NOMO-1 treated with dmso at 0.1 percent for 144 hours (cell line): ENCODE results near the gene PCDHGC5.

Experiments used
- DNase-seq: peaks from one replicate; lab custom pipeline; 2025; ENCODE audit not compliant: unreplicated experiment; lab: John Stamatoyannopoulos, UW

PCDHGC5 gene

GRCh38 chr5:141512390-141512910 lies 23.6 kb downstream of the PCDHGC5 start:
- DNase-seq: no peak

DNA sequence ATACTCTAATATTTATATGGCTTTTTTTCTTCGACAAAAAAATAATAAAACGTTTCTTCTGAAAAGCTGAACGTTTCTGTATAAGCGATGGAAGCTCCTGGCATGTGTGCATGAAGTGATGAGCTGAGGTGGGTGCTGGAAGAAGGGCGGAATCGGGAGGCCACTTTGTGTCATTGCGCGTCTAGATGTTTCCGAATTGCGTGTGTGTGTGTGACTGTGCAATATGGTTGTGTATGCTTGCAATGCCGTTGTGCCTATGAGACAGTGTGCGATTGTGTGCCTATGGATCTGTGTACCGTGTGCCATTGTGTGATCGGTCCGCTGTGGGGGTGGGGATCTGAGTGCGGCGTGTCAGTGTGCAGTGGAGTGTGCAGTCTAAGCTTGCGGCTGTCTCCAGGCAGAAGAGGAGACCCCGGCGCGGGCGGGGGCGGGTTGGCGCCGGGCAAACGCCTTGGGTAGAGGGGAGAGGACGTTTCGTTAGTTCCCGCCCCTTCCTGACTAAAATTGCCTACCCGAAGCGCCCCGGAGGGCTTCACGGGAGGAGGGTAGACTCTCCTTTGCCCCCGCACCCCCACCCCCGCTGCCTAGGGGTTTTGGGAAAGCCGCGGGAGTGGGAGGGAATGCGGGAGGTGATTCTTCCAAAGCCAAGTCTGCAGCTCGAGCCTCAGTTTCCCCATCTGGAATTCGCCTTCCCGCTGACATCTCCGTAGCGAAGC lies 24.2 kb downstream of the PCDHGC5 start:
- DNase-seq: no peak

- no peak for DNase-seq
These were observed 24.9 kb downstream of the PCDHGC5 start for GRCh38 chr5:141513627-141514329.

DNA sequence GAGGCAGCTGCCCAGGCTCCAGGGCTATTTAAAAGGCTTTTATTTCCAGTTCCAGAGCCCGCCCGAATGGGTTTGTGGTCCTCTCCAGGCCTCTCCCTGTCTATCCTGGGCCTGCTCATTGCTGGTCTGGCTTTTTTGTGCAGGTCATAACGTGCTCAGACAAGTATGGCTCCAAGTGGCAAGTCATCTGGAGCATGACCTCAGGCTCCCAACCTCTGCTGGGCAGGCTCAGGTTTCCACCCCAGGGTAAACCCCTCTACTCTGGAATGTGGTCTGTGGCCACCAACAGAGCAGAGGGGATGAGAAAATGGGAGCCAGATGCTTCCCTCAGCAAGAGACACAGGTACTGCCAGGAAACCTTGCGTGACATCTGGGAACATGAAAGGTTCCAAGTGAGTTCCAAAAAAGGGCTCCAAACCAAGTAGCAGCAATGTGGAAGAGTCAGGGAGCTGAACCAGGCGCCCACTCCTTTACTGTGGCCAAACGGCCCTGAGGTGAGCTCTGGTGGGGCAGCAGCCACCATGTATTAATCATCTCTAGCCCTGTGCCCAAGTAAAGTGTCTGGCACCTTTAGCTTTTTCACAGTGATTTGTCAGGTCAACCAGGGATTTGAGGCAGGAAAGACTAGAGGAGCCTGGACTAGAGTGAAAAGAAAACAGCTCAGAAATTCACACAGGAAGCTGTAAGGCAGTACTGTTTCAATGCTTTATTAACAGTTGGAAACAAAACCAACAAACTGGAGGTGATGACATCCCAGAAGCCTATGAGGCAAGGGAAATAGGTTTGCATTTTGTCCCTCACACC lies 25.7 kb downstream of the PCDHGC5 start:
- no peak for DNase-seq

GRCh38 chr5:141515141-141515540 lies 26.3 kb downstream of the PCDHGC5 start:
- DNase-seq: no peak

- no peak for DNase-seq
These were observed 27.2 kb downstream of the PCDHGC5 start for GRCh38 chr5:141515946-141516671.

DNA sequence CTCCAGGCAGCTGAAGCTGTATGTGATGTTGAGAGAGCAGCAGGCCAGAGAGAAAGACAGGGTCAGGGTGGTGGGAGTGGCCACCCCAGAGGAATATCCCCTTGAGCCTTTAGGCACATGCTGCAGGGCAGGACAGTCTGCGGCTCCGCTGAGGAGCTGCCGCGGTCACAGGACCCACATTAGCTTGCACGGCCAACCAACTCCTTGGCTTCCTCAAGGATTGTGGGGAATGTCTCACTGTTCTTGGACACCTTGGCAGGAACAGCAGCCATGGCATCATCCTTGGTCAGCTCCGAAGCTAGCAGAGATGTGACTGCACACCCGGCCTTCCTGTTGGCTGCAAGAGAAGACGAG lies 27.8 kb downstream of the PCDHGC5 start:
- no peak for DNase-seq

GRCh38 chr5:141517312-141517711 lies 28.4 kb downstream of the PCDHGC5 start:
- DNase-seq: no peak

- no peak for DNase-seq
These were observed 29.2 kb downstream of the PCDHGC5 start for GRCh38 chr5:141517880-141518617.

- DNase-seq: no peak
These were observed 29.7 kb downstream of the PCDHGC5 start for GRCh38 chr5:141518618-141519015.

GRCh38 chr5:141519605-141520565 lies 31.0 kb downstream of the PCDHGC5 start:
- DNase-seq: no peak

DNA sequence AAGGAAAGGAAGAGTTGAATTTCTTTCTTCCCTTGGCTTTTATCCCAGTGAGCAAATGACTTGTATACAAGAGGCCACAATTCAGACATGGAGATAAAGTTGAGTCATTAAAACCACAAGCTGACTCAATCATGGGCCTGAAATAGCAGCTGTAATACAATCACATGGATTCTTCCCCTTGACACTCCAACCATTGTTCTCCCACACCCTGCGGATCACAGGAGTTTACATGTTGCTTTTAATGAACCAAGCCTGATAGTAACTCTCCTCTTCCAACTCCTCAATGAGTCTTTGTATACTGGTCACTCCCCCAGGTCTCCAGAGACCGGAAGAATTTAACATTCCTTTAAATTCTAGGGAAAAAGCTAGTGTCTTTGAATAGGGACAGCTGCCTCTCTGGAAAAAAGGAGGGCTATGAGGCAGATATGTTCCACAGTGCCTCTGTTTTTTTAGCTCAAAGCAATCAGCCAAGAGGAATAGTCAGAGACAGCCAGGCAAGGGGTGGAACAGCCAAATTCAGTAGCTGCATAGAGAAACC lies 32.4 kb downstream of the PCDHGC5 start:
- peak; percentile 43 for DNase-seq

- no peak for DNase-seq
These were observed 33.4 kb downstream of the PCDHGC5 start for GRCh38 chr5:141522301-141522700.

- no peak for DNase-seq
These were observed 35.1 kb downstream of the PCDHGC5 start for GRCh38 chr5:141523991-141524390.

- no peak for DNase-seq
These were observed 36.0 kb downstream of the PCDHGC5 start for GRCh38 chr5:141524604-141525597.

DNA sequence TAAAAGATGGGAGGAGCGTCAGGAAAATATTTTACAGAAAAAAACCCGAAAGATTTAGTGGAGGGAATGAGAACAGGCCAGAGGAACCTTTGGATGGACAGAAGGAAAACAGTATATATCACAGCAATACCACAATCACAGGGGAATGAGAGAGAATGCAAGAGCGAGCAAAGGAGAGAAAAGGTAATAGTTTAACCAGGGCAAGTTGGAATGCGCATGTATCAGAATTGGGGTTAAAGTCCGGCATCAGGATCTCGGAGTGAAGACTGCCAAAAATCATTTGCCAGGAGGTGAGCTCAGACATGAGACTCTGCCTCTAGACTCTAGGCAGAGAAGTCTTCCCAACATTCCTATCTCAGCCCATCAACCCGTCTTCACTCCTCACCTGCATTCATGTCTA lies 36.8 kb downstream of the PCDHGC5 start:
- no peak for DNase-seq

- DNase-seq: no peak
These were observed 38.5 kb downstream of the PCDHGC5 start for GRCh38 chr5:141527426-141527825.
